Adrenal gland (tissue), 5 donors: ENCODE results near the gene UBA5.

Source experiments
- CTCF ChIP-seq, 6 experiments: fragments of 450-650 bp in 4 of 6; fragments of 200-600 bp in 2 of 6; sonication (generic) in 1 of 6; IDR thresholded peaks; 1 replicate in 5 of 6; 2 replicates in 1 of 6; pipeline versions ENCODE4 v1.5.1 to v1.8.0; 2016 to 2021; ENCODE audit warnings: antibody characterized with exemption in 6 of 6, mild to moderate bottlenecking in 2 of 6, moderate library complexity in 1 of 6
- POLR2A ChIP-seq, 2 donors: fragments of 450-650 bp; IDR thresholded peaks; one replicate each; pipeline ENCODE4 v1.6.1; 2017; ENCODE audit warnings: antibody characterized with exemption in 2 of 2, mild to moderate bottlenecking in 2 of 2, moderate library complexity in 1 of 2
- donor health status: DM: no; HTN: no; CAD: no.

- TF ChIP-seq CTCF (IDR thresholded peaks at IDR 0.05) (no peak), POLR2A (IDR thresholded peaks at IDR 0.05) (no peak)
Measured at GRCh38 chr3:132623646-132624045, 36.5 kb upstream of the UBA5 start.
